HG03159 (cell line): ENCODE results near the gene AGAP1.

Source experiments
- ATAC-seq: cut with Tn5 transposase; IDR thresholded peaks from one replicate; pipeline ENCODE4 v1.9.1; 2021; ENCODE audit warnings: mild to moderate bottlenecking, moderate library complexity; ENCODE audit not compliant: unreplicated experiment

Gene AGAP1

DNA sequence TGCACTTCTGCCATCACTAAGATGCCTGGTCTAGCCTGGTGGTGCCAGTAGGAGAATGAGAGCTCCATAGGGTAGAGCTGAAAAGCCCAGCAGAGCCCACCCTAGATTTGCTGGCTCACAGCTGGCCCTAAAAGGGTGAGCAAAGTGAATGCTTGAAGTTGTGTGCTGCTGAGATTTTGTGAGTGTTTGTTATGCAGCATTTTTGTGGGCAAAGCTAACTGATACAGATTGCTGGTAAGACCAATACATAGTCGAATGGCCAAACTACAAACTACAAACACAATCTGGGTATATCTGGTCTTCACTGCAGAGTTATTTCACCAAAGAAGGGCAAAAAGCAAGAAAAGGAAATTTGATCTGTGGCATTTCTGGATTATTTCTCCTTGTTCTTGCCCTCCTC, 7.1 kb upstream of the AGAP1 start:
- ATAC-seq, result no peak

- no peak for ATAC-seq
Observed at GRCh38 chr2:235489897-235490296, 3.9 kb upstream of the AGAP1 start.

- ATAC-seq, result no peak
Observed at GRCh38 chr2:235492850-235493344, 946 bp upstream of the AGAP1 start.

DNA sequence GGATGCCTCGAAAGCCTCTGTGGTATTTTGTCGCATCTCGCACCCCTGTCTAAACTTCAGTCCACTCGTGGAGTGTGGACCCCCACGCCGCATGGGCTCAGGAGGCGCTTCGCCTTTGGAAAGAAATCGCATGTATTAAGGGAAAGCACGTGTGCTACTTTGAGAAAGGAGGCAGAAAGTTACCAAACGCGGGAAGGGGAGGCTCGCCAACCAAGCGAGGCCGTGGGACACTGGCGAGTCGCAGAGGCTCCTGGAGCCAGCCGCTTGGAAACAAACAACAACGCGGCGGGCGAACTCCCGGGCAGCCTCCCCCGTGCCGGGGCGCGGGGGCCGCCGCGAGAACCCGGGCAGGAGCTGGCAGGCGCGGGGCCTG, 455 bp upstream of the AGAP1 start:
- no peak for ATAC-seq

DNA sequence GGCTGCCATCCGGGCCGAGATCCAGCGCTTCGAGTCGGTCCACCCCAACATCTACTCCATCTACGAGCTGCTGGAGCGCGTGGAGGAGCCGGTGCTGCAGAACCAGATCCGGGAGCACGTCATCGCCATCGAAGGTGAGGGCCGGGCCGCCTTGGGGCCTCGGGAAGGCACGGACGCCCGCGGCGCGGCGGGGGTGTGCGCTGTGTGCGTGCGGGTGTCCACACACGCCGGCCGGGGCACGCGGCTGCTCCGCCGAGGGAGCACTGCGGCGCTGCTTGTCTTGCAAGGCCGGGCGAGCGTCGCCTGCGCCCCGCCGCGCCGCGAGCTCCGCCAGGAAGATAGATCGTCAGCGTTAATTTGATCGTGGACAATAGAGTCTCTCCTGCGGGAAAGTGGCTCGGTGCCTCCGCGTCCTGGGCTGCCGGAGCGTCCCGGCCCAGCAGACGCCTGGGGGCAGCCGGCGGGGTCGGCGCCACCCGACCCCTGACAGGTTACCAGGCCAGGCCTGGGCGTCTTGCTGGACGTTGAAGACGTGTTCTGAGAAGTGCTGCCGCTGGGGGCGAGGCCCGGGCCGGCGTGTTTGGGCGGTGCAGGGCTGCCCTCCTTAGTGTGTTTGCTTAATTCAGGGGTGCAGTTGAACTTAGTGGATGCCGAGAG, 1.0 kb downstream of the AGAP1 start:
- no peak for ATAC-seq

DNA sequence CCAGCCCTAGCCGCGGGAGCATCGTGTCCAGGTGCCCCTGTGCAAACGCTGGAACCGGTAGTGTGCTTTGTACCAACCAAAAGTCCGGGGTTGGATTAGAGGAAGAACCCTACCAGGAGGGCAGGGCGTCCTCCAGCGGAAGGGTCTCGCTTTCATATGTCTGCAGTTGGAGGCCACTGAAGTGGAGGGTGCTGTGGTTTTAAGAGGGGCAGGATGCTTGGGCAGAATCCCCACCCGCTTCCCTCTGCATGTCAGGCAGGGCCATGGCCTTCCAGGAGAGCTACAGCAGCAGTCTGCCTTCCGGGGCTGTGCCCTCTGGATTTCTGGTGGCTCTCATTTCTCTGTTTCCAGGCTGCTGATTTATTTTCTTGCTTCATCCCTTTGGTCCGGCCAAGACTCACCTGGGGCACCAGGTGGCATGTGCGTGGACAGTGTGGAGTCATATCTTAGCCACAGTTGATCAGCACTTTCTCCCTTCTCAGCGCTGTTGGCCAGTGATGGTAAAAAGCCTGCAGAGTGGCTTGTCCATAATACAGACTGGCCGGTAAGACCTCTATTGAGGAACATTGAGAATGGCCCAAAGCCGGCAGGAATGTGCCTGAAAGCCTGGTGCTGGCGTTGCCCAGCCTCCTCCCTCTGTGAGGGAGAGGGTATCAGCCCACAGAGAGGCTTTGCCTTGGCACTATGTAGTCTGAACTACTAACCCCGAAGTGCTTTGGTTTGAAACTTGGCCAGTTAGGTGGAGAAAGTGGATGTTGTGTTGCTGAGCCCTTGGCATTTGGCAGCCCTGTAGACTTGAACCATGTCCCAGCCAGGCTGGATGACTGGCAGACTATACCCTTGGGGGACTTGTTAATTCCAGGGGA, 1.8 kb downstream of the AGAP1 start:
- no peak for ATAC-seq

DNA sequence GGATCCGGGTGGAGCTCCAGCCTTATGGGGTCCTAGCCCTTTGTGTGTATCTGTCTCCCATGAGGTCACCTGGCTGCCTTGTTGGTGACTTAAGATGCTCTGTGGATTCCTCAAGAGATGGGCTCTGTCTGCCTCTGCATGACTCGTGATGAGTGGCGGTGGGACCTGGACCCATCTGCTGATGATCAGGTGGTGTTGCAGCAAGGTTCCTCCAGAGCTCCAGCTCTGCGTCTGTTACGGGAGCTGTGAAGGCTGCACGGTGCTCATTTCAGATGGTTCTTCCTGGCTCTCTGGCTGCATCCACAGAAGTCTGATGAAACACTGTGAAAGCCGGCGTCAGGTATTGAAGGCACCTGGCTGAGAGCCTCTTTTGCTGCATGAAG, 2.4 kb downstream of the AGAP1 start:
- no peak for ATAC-seq

DNA sequence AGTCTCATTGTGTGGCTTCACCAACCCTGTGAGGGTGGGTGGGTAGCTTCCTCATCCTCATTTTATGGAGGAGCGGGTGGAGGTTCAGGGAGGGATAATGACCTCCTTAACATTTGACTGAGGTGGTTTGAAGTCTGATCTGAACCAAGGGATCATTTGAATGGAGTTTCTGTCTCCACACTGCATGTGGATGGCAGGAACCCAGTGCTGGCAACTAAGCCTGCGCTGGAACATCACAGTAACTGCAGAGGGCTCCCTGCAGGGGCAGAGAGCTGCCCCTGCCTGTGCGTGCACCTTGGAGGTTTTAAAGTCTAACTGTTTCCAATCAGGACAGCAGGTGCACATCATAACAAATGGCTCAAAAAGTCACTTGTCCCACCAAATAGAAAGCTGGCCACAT, 3.3 kb downstream of the AGAP1 start:
- ATAC-seq, result no peak

GRCh38 chr2:235498541-235498940, 4.7 kb downstream of the AGAP1 start:
- no peak for ATAC-seq

GRCh38 chr2:235498946-235499812, 5.3 kb downstream of the AGAP1 start:
- no peak for ATAC-seq

- no peak for ATAC-seq
Observed at GRCh38 chr2:235500110-235500760, 6.4 kb downstream of the AGAP1 start.

DNA sequence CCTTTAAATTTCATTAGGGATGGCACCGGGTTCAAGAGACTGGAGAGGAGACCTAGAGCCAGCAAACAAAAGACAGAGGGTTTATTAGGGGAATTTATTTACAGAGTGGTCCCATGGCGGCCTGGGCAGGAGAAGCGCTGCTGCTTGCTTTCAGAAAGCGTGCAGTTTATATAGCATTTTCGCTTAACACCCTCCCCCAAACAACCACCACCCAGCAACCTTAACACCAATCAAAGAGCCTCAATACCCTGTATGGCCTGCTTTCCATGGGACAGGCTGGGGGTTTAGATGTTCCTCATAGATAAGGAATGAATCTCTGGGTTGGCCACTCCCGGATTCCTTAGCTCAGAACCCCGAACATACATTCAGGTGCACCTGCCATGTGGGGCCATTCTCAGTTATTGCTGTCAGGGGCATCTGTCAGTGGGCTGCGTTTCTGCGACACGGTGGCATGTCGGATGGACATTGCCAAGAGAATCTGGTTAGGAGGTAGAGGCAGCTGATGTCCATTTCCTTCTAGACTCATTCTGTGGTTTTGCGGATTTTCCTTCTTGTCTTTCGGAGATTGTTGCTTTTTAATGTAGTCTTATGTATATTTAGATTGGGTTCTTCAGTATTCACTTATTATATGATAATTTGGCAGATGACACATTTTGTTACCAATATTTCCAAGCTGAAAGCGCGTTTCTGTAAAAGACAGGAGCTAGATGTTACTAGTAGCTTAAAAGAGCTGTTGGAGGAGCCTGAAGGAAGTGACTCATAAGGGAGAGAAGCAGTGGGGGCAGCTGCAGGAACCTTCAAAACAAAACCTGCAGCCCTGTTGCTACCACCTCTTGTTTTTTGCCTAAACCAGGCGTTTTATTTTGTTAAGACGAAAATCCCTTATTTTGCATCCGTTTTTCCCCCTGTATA, 7.2 kb downstream of the AGAP1 start:
- ATAC-seq, result no peak

DNA sequence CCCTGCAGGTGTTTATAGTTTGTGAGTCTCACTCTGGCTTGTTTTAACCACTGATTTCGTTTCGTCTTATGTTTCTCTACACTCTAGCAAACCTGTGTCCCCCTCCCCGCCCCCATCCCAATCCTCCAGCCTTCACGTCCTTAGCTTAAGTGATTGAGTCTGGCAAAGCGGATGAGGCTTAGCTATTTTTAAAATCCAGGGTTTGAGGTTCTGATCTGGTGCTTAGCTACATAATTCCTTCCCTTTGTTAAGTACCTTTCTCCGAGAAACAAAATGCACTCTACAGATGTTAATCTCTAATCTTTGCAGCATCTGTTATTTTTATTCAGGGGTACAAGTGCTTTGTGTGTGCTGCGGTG, 7.8 kb downstream of the AGAP1 start:
- ATAC-seq, result no peak

GRCh38 chr2:235502336-235502735, 8.5 kb downstream of the AGAP1 start:
- ATAC-seq, result no peak

GRCh38 chr2:235504441-235505180, 10.8 kb downstream of the AGAP1 start:
- ATAC-seq, result no peak

DNA sequence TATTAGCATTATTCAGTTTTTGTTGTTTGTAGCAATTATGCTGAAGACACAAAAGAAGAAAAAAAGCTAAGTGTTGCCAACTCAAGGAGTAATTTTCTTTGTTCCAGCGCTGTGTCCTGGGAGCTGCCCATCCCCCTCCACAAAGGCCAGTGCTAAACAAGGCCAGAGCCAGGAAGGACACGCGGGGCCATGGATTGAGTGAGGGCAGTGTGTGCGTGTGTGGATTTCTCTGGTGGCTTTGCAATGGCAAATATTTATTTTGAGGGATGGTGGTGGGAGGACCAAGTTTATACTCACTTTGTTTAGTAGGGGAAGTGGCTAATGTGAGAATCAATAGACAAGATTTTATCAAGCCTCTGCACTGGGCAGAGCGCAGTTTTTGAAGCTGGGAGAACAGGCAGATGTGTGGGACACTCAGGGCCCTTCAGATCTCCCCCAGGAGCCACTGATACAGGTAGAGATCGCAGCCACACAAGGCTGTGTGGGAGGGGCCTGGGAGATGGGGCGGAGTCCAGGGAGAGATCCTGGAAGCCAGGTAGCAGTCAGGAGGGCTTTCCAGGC, 11.4 kb downstream of the AGAP1 start:
- no peak for ATAC-seq

DNA sequence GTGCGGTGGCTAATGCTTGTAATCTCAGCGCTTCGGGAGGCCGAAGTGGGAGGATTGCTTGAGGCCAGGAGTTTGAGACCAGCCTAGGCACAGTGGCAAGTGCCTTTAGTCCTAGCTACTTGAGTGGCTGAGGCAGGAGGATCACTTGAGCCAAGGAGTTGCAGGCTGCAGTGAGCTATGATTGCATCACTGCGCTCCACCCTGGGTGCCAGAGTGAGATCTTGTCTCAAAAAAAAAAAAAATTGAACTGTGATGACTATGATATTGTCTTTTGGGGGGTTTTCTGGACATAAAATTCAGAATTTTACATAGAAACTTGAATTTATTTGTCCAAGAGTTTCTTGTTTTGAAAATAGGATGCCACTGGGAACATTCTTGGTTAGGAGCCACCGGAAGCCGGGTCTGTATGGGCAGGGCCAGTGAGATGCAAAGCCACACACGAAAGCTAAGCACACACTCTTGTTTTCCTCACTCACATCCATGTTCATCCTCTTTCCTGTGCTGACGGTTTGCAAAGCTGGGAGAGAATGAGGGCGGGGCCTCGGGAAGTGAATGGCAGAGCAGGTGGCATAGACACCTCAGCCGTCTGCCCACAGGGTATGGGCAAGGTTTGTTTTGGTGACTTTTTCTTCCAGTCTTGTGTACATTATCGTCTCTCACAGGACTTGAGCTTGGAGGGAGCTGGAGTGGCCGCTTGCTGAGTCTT, 12.6 kb downstream of the AGAP1 start:
- ATAC-seq, result no peak

DNA sequence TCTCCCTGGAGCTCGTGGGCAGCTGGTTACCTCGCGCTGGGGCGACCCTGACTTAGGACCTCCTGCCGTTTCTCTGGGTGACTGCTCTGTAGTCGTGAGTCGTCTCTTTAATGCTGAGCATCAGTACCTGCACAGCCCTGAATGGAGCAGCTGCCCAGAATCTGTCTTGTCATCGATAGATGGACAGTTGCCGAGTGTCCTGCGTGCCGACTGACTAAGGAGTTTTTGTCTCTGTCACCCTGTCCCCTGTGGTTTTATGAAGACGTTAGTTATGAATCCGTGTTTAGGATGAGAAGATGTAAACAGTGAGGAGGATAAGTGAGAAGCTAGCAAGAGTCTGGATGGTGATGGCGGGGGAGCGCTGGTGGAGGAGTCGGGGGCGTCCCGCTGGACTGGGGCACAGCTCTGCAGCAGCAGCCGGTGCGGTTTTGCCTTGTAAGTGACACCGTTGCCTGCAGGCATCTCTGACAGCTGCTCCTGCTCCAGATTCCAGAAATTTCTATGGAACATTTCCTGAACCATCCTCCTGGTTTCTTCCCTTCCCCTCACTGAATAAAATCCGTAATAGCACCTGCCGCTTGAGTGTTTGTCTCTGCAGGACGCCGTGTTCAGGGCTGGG, 13.3 kb downstream of the AGAP1 start:
- no peak for ATAC-seq
